Stomach (tissue), 9 donors: Measurements from ENCODE around the gene CEL. TPM values are rescaled to one million over a fixed set of nuclear protein-coding genes. Genes with fewer than 3 reads are reported as not detected.

Experiments
- DNase-seq, 2 donors: peaks; one replicate each; pipeline versions ENCODE4 v3.0.0 to v3.0.0-alpha.2; 2013 to 2019
- H3K27ac ChIP-seq, 5 donors: fragments of 200-600 bp in 4 of 5; sonication (generic) in 4 of 5; one replicate each; pipeline ENCODE4 v1.5.1; 2013 to 2019; ENCODE audit warnings: mild to moderate bottlenecking in 1 of 5, moderate library complexity in 1 of 5
- H3K27me3 ChIP-seq, 3 donors: fragments of 200-600 bp; sonication (generic); one replicate each; pipeline ENCODE4 v1.5.1; 2017 to 2019; ENCODE audit warnings: mixed run types in 1 of 3
- H3K36me3 ChIP-seq, 4 donors: fragments of 200-600 bp; sonication (generic); 1 replicate in 3 of 4; 2 replicates in 1 of 4; pipeline ENCODE4 v1.5.1; 2016 to 2019
- H3K4me1 ChIP-seq, 4 donors: fragments of 200-600 bp; sonication (generic); one replicate each; pipeline ENCODE4 v1.5.1; 2016 to 2019
- H3K4me3 ChIP-seq, 4 donors: fragments of 200-600 bp; sonication (generic) in 3 of 4; one replicate each; pipeline ENCODE4 v1.5.1; 2016 to 2019; ENCODE audit warnings: mild to moderate bottlenecking in 1 of 4
- H3K9me3 ChIP-seq, 4 donors: fragments of 200-600 bp; sonication (generic); one replicate each; pipeline ENCODE4 v1.5.1; 2016 to 2019
- CTCF ChIP-seq, 7 experiments: fragments of 450-650 bp in 4 of 7; fragments of 200-600 bp in 3 of 7; sonication (generic) in 3 of 7; IDR thresholded peaks; one replicate each; pipeline ENCODE4 v1.5.1; 2016 to 2019; ENCODE audit warnings: antibody characterized with exemption in 7 of 7, control low read depth in 2 of 7, mild to moderate bottlenecking in 1 of 7
- EP300 ChIP-seq: sonication (generic); formaldehyde crosslinking; IDR thresholded peaks from one replicate; pipeline ENCODE4 v1.6.1; 2017; ENCODE audit warnings: antibody characterized with exemption
- POLR2A ChIP-seq, 4 donors: fragments of 450-650 bp; IDR thresholded peaks; one replicate each; pipeline ENCODE4 v1.6.1; 2016; ENCODE audit warnings: antibody characterized with exemption in 4 of 4, control low read depth in 2 of 4, mild to moderate bottlenecking in 1 of 4, moderate library complexity in 1 of 4
- POLR2AphosphoS5 ChIP-seq, 3 donors: sonication (generic); formaldehyde crosslinking; IDR thresholded peaks; one replicate each; pipeline ENCODE4 v1.6.1; 2016; ENCODE audit warnings: antibody characterized with exemption in 3 of 3
- WGBS, 5 donors: extraction: QIAGEN DNeasy Blood & Tissue Kit in 3 of 5; methylation state at CpG; one replicate each; pipeline versions ENCODE4 v1.1.5 to v1.1.7; 2013 to 2018; 5-methylcytosine and 5-hydroxymethylcytosine counted together
- intact Hi-C: fragments of 100-400 bp; cut with DNase I; formaldehyde crosslinking; loops from one replicate; pipeline ENCODE4 v1.15.1; 2023; ENCODE audit warnings: low total_unique reads
- polyA plus RNA-seq, 3 donors: library from polyadenylated mRNA; stranded (reverse); fragments of 200-250 nt; gene quantifications; one replicate each; pipeline ENCODE4 v1.2.3, GENCODE V29; 2013
- total RNA-seq, 5 donors: library from RNA; depleted of rRNA; stranded (reverse); fragments of >200 nt; gene quantifications; one replicate each; pipeline versions ENCODE4 v1.1.0 to v1.2.3, GENCODE V29; 2014 to 2016
- donor health status: healthy with polysubstance abuse.
- donor health status: Bipolar disorder and iron deficiency.
- donor health status: healthy.

The CEL gene
- total and polyA plus RNA-seq, 8 donors, result 1.2 to 9.9 (median 2.0) TPM; not detected in 3

- peaks cover 63 to 88% (median 84%) of the 10 kb centered on the region in 4 donors for H3K36me3 ChIP-seq
- no peaks in the 10 kb centered on the region for H3K27me3 ChIP-seq
- TF ChIP-seq CTCF (IDR thresholded peaks at IDR 0.05) (no peak), POLR2A (IDR thresholded peaks at IDR 0.05) (no peak), EP300 (no peak), POLR2AphosphoS5 (IDR thresholded peaks at IDR 0.05) (no peak)
- 91 to 94% (median 93%) methylated on average over 11 of the region's 11 CpGs for WGBS, 5 donors
- no peaks in the 10 kb centered on the region for H3K9me3 ChIP-seq
- no peak overlapping the region for H3K4me3 ChIP-seq
- no peaks in the 10 kb centered on the region for H3K4me1 ChIP-seq
- no peak for DNase-seq
- intact Hi-C loops, result loop anchor here (10.0 kb wide), 1 partner anchor 100 kb away; no protein-coding TSS in a partner anchor
- H3K27ac ChIP-seq, result no peak overlapping the region
Observed at GRCh38 chr9:133044661-133045060, 17.1 kb upstream of the CEL start.

DNA sequence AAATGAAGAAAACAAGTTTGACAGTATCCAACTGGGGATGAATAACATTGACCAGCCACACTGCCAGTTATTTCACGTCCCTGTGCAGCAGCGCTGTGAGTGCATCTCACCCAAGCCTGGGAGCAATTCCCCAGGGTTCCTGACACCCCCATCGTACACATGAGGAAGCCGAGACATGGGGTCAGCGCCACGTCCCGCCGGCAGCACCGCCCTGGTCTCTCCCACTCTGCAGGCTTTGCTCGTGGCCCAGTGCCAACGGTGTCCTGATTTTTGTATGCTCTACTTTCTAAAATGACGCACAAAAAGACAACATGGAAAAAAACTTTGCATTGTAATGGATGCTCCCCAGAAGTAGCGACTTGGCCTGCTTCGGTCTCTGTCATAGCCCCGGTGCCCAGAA lies 16.6 kb upstream of the CEL start:
- H3K4me3 ChIP-seq, result no peak overlapping the region
- peaks cover under 1 to 2% (median 2%) of the 10 kb centered on the region in 4 donors for H3K4me1 ChIP-seq
- no peak overlapping the region for H3K27ac ChIP-seq
- peaks cover 63 to 93% (median 88%) of the 10 kb centered on the region in 4 donors for H3K36me3 ChIP-seq
- H3K27me3 ChIP-seq, result no peaks in the 10 kb centered on the region
- no peaks in the 10 kb centered on the region for H3K9me3 ChIP-seq
- DNase-seq, result no peak
- no peak for TF ChIP-seq CTCF (IDR thresholded peaks at IDR 0.05)
- no peak for TF ChIP-seq POLR2AphosphoS5 (IDR thresholded peaks at IDR 0.05)
- no peak for TF ChIP-seq EP300
- TF ChIP-seq POLR2A (IDR thresholded peaks at IDR 0.05), result no peak
- intact Hi-C loops, result loop anchor here (10.0 kb wide), 1 partner anchor 100 kb away; no protein-coding TSS in a partner anchor
- WGBS, 5 donors, result 92 to 97% (median 94%) methylated on average over 15 of the region's 15 CpGs

DNA sequence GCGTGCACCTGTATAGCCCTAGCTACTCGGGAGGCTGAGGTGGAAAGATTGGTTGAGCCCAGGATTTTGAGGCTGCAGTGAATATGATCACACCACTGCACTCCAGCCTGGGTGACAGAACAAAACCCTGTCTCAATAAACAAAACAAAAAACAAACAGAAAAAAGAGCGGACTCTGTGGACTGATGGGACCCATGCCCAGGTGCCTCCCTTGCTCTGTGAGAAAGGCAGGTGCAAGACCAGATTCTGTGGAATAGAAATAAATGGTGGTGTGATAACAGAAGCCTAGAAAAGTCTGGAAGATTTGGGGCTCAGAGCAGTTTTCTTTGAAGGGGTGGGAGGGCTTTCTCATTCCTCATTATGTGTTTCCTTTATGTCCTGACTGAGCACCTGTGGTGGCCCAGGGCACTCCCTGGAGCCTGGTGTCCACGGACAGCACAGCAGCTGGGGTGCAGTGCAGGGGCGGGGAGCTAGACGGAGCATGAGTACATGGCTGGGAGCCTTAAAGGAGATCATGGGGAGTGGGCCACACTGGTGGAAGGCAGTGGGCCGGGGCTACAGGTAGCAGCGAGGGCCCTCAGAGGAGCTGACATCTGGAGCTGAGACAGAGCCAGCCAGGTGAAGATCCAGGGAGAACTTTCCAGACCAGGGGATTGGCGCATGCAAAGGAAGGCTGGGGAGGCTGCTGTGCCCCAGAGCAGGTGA lies 15.4 kb upstream of the CEL start:
- WGBS, 5 donors, result 90 to 96% (median 95%) methylated on average over 9 of the region's 9 CpGs
- no peaks in the 10 kb centered on the region for H3K27me3 ChIP-seq

DNA sequence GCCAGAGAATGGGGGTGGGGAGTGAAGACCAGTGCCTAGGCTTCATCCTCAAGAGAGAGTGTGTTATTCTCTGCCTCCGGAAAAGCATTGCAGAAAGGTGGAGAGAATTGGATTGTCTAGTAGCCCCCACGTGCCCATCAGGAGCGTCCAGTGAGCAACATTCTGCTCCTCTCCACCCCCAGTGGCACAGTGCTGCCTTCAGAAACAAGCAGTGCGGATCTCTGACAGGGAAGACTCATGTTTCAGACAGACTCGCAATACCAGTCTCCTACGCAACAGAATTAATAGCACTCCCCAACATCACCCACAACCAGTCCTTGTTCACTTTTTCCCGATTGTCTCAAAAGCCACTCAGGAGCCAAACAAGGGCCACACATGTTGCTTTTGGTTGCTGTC lies 14.9 kb upstream of the CEL start:
- Histone ChIP-seq H3K4me1 (peaks cover 13 to 20% (median 15%) of the 10 kb centered on the region in 4 donors), H3K27ac (no peak overlapping the region), H3K27me3 (no peaks in the 10 kb centered on the region), H3K36me3 (peaks cover 72 to 100% (median 100%) of the 10 kb centered on the region in 4 donors), H3K9me3 (no peaks in the 10 kb centered on the region), H3K4me3 (no peak overlapping the region)
- no peak for DNase-seq
- intact Hi-C loops, result loop anchor here (10.0 kb wide), 1 partner anchor 98 kb away; no protein-coding TSS in a partner anchor
- TF ChIP-seq POLR2AphosphoS5 (IDR thresholded peaks at IDR 0.05) (no peak), POLR2A (IDR thresholded peaks at IDR 0.05) (no peak), CTCF (IDR thresholded peaks at IDR 0.05) (no peak), EP300 (no peak)
- 85 to 97% (median 94%) methylated on average over 7 of the region's 7 CpGs for WGBS, 5 donors

More for the DNA sequence above, 15.4 kb upstream of the CEL start:
- TF ChIP-seq POLR2AphosphoS5 (IDR thresholded peaks at IDR 0.05) (no peak), EP300 (no peak), CTCF (IDR thresholded peaks at IDR 0.05) (no peak), POLR2A (IDR thresholded peaks at IDR 0.05) (no peak)
- Histone ChIP-seq H3K4me1 (peaks cover 9 to 15% (median 13%) of the 10 kb centered on the region in 4 donors), H3K36me3 (peaks cover 71 to 100% (median 99%) of the 10 kb centered on the region in 4 donors), H3K4me3 (no peak overlapping the region), H3K9me3 (no peaks in the 10 kb centered on the region), H3K27ac (no peak overlapping the region)
- no peak for DNase-seq
- intact Hi-C loops, result loop anchor here (10.0 kb wide), 1 partner anchor 98 kb away; no protein-coding TSS in a partner anchor
